Caco-2 (cell line): ENCODE results near the gene RNF13. TPM values are rescaled to one million over a fixed set of nuclear protein-coding genes. Genes with fewer than 3 reads are reported as not detected.

Source experiments
- BruUV-seq: library from RNA; stranded (reverse); fragments of 400-500 nt; replicated peaks from 2 replicates; lab custom pipeline; 2021; lab: Mats Ljungman, UMichigan
- CTCF ChIA-PET: fragments of 300-600 bp; sonication (Branson Sonifier 250); formaldehyde crosslinking; loops from one replicate; lab custom pipeline; 2022; ENCODE audit warnings: antibody characterized with exemption; lab: Charles Lee
- POLR2A ChIA-PET: fragments of 300-600 bp; sonication (Branson Sonifier 250); formaldehyde crosslinking; loops from one replicate; lab custom pipeline; 2022; ENCODE audit warnings: antibody characterized with exemption; lab: Charles Lee
- DNase-seq, 2 experiments: peaks; one replicate each; pipeline versions ENCODE4 v3.0.0 to v3.0.0-alpha.2; 2020 to 2022
- H3K27me3 ChIP-seq: replicated peaks from 2 replicates; pipeline ENCODE4 v1.6.0; 2011; ENCODE audit warnings: low read length; ENCODE audit not compliant: control insufficient read depth, insufficient read depth
- H3K36me3 ChIP-seq: 2 replicates; pipeline ENCODE4 v1.5.1; 2011; ENCODE audit warnings: low read length; ENCODE audit not compliant: control insufficient read depth, insufficient read depth
- H3K4me1 ChIP-seq: fragments of 250-450 bp; sonication (Bioruptor Pico); 2 replicates; pipeline ENCODE4 v1.5.1; 2020; ENCODE audit warnings: mild to moderate bottlenecking
- H3K4me3 ChIP-seq: 2 replicates; pipeline ENCODE4 v1.5.1; 2011; ENCODE audit warnings: low read depth, mild to moderate bottlenecking, control low read depth, low read length
- H3K9me3 ChIP-seq: fragments of 250-450 bp; sonication (Bioruptor Pico); 2 replicates; pipeline ENCODE4 v1.5.1; 2020; ENCODE audit warnings: mild to moderate bottlenecking, moderate library complexity
- H3K27ac Mint-ChIP-seq: one replicate; pipeline ENCODE4 v1.8.0; 2022; ENCODE audit warnings: mixed read lengths; ENCODE audit not compliant: unreplicated experiment
- H3K27me3 Mint-ChIP-seq: one replicate; pipeline ENCODE4 v1.8.0; 2022; ENCODE audit warnings: mixed read lengths; ENCODE audit not compliant: insufficient read depth, unreplicated experiment
- H3K36me3 Mint-ChIP-seq: one replicate; pipeline ENCODE4 v1.8.0; 2022; ENCODE audit warnings: mild to moderate bottlenecking, mixed read lengths; ENCODE audit not compliant: insufficient read depth, unreplicated experiment
- H3K4me1 Mint-ChIP-seq: one replicate; pipeline ENCODE4 v1.8.0; 2022; ENCODE audit warnings: low read depth, mixed read lengths; ENCODE audit not compliant: unreplicated experiment
- H3K4me3 Mint-ChIP-seq: one replicate; pipeline ENCODE4 v1.8.0; 2022; ENCODE audit warnings: mild to moderate bottlenecking, moderate library complexity, mixed read lengths; ENCODE audit not compliant: unreplicated experiment
- H3K9me3 Mint-ChIP-seq: one replicate; pipeline ENCODE4 v1.8.0; 2022; ENCODE audit warnings: mixed read lengths; ENCODE audit not compliant: unreplicated experiment
- intact Hi-C: fragments of 100-400 bp; cut with micrococcal nuclease; formaldehyde crosslinking; loops from one replicate; pipeline ENCODE4 v1.10.0; 2022; ENCODE audit not compliant: unreplicated experiment
- total RNA-seq: library from RNA; stranded (reverse); gene quantifications from 2 replicates; pipeline ENCODE4 v1.2.3, GENCODE V29; 2022
- TF ChIP-seq, protein P1 (sequence below), 2 experiments: fragments of 200-600 bp in 1 of 2; IDR thresholded peaks; 1 replicate in 1 of 2; 2 replicates in 1 of 2; pipeline versions ENCODE4 v1.5.1 to v1.8.0; 2011 to 2022; ENCODE audit warnings: antibody characterized with exemption in 1 of 2, control low read depth in 1 of 2, inconsistent platforms in 1 of 2, low read depth in 1 of 2, low read length in 1 of 2, mild to moderate bottlenecking in 1 of 2, moderate library complexity in 1 of 2; ENCODE audit not compliant: insufficient read depth in 1 of 2, severe bottlenecking in 1 of 2, unreplicated experiment in 1 of 2

Gene RNF13
- total RNA-seq, 1 experiment from 2014 or later: 44.2 TPM

DNA sequence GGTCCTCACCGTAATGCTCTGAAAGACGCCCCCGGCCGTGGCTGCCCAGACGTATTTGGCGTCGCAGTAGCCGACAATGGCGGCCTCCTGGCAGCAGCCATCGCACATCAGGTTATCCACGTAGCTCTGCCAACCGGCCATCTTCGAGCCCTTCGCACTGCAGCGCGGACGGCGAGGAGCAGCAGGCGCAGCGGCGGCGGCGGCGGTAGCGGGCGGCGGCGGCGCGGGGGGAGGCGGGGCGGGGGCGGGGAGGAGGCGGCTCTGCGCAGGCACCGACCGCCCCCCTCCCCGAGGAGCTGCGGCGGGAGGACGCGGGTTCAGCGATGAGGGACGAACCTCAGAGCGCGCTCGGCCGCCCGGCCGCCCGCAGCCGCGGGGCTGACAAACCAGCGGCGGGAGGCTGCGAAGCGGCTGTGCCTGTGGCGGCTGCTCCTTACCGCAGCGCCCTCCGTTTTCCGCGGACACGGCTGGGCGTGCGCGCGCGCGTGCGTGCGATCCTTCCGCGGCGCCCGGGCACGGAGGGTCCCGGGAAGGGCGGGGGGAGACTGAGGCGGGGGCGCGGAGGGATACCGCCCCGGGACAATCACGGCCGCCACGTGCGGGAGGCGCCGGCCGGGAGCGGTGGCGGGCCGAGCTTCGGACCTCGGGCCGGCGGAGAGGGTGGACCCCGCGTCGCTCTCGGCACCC is 157.8 kb downstream of the RNF13 start, which contains the start of gene PFN2:
PFN2 (minus strand) TSS at position 180 of the 687 bp plus-strand sequence; CDS start at position 141, 39 bp downstream.
- CTCF ChIA-PET: interaction anchor here (0.6 kb wide), 1 partner anchor 213 kb away, joined by 5 read pairs; no protein-coding TSS in a partner anchor
- peak within 1 kb of the TSS; percentile 78 for H3K4me3 Mint-ChIP-seq
- peaks cover 21% of the 10 kb centered on the region for H3K36me3 Mint-ChIP-seq
- peak within 1 kb of the TSS; percentile 84 for H3K27ac Mint-ChIP-seq
- no peaks in the 10 kb centered on the region for H3K4me1 ChIP-seq
- H3K9me3 ChIP-seq: no peaks in the 10 kb centered on the region
- peak within 1 kb of the TSS; percentile 91 for H3K4me3 ChIP-seq
- no peaks in the 10 kb centered on the region for H3K4me1 Mint-ChIP-seq
- no peaks in the 10 kb centered on the region for H3K27me3 ChIP-seq
- TF ChIP-seq, protein P1, sequence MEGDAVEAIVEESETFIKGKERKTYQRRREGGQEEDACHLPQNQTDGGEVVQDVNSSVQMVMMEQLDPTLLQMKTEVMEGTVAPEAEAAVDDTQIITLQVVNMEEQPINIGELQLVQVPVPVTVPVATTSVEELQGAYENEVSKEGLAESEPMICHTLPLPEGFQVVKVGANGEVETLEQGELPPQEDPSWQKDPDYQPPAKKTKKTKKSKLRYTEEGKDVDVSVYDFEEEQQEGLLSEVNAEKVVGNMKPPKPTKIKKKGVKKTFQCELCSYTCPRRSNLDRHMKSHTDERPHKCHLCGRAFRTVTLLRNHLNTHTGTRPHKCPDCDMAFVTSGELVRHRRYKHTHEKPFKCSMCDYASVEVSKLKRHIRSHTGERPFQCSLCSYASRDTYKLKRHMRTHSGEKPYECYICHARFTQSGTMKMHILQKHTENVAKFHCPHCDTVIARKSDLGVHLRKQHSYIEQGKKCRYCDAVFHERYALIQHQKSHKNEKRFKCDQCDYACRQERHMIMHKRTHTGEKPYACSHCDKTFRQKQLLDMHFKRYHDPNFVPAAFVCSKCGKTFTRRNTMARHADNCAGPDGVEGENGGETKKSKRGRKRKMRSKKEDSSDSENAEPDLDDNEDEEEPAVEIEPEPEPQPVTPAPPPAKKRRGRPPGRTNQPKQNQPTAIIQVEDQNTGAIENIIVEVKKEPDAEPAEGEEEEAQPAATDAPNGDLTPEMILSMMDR (IDR thresholded peaks at IDR 0.05; ENCODE audit: insufficient read depth in 1 of 2, low read depth in 1 of 2, low read length in 1 of 2, severe bottlenecking in 1 of 2, unreplicated experiment in 1 of 2): no peak
- POLR2A ChIA-PET: interaction anchor here (0.9 to 1.2 kb wide), 2 partner anchors 13 to 179 kb away, joined by 3 to 4 read pairs; no protein-coding TSS in a partner anchor
- intact Hi-C loops: no loop called here
- no TSS peak for BruUV-seq
- DNase-seq: peak; percentile 67 to 77
- H3K36me3 ChIP-seq: no peaks in the 10 kb centered on the region
- peaks cover 8% of the 10 kb centered on the region for H3K27me3 Mint-ChIP-seq
- no peaks in the 10 kb centered on the region for H3K9me3 Mint-ChIP-seq

DNA sequence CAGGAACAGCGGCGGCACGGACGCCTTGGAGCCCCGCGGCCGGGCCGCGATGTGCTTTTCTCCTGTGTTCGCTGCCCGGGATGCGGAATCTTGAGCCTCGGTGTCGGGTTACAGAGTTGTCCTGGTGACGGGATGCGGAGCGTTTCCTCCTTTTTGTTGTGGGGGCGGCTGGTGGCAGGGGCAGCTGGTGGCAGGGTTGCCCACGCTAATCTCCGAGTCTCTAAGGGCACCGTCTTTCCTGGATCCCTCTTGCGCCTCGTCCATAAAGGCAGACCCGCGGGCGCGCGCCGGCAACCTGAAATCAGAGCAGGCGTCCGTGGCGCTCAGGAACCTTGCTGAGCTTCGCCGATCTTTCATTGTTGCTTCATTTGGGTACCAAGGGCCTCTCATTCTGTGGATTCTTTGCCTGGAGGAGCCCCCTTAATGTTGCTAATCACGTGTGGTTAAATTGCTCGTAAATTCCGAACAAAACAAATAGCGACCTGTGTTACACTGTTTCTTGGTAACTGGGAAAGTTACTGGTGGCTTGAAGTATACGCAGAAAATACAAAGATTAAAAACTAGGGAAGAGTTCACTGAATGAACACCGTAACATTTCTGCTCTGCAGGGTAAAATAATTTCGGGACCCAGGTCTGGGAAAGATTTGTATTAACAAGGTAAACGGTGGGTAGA is 158.5 kb downstream of the RNF13 start:
- peaks cover 14% of the 10 kb centered on the region for H3K36me3 Mint-ChIP-seq
- H3K4me3 ChIP-seq: peak overlapping the region; percentile 91
- H3K36me3 ChIP-seq: no peaks in the 10 kb centered on the region
- DNase-seq: peak; percentile 57 to 61
- peak overlapping the region; percentile 78 for H3K4me3 Mint-ChIP-seq
- no peaks in the 10 kb centered on the region for H3K4me1 Mint-ChIP-seq
- POLR2A ChIA-PET: interaction anchor here (0.9 to 1.2 kb wide), 2 partner anchors 14 to 178 kb away, joined by 3 to 4 read pairs; no protein-coding TSS in a partner anchor
- TSS peak; percentile 46 for BruUV-seq
- H3K27me3 ChIP-seq: no peaks in the 10 kb centered on the region
- TF ChIP-seq, protein P1 (IDR thresholded peaks at IDR 0.05; ENCODE audit: insufficient read depth in 1 of 2, low read depth in 1 of 2, low read length in 1 of 2, severe bottlenecking in 1 of 2, unreplicated experiment in 1 of 2): no peak
- H3K4me1 ChIP-seq: no peaks in the 10 kb centered on the region
- CTCF ChIA-PET: interaction anchor here (0.6 to 1.6 kb wide), 2 partner anchors 53 to 213 kb away, joined by 3 to 6 read pairs; no protein-coding TSS in a partner anchor
- intact Hi-C loops: no loop called here
- H3K27me3 Mint-ChIP-seq: peaks cover 8% of the 10 kb centered on the region
- H3K9me3 ChIP-seq: no peaks in the 10 kb centered on the region
- peak overlapping the region; percentile 81 for H3K27ac Mint-ChIP-seq
- no peaks in the 10 kb centered on the region for H3K9me3 Mint-ChIP-seq

DNA sequence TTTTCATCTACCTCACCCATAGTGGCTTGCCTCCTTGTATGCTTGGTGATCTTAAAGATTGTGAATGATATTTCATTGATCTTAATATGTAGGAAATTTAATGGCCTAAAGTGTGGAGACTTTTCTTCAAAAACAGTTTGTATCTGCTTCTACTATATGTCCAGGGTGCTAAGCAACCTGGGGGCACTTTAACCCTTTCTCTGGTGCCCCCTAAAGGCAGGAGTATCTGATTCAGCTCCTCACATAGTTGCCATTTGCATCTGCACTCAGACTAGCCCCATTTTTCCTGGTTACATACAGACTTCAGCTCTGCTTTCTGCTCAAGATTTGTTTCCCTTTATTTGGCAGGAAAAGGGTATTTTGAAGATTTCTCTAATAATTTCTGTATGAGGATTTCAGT is 162.9 kb downstream of the RNF13 start:
- no peaks in the 10 kb centered on the region for H3K9me3 Mint-ChIP-seq
- H3K27me3 ChIP-seq: no peaks in the 10 kb centered on the region
- H3K36me3 ChIP-seq: no peaks in the 10 kb centered on the region
- TF ChIP-seq, protein P1 (IDR thresholded peaks at IDR 0.05; ENCODE audit: insufficient read depth in 1 of 2, low read depth in 1 of 2, low read length in 1 of 2, severe bottlenecking in 1 of 2, unreplicated experiment in 1 of 2): no peak
- no peaks in the 10 kb centered on the region for H3K4me1 ChIP-seq
- POLR2A ChIA-PET: no interaction called here
- no peak for DNase-seq
- BruUV-seq: no TSS peak
- H3K36me3 Mint-ChIP-seq: peaks cover 7% of the 10 kb centered on the region
- no peaks in the 10 kb centered on the region for H3K4me1 Mint-ChIP-seq
- CTCF ChIA-PET: no interaction called here
- no peak overlapping the region for H3K4me3 ChIP-seq
- H3K27me3 Mint-ChIP-seq: peaks cover 8% of the 10 kb centered on the region
- H3K9me3 ChIP-seq: no peaks in the 10 kb centered on the region
- intact Hi-C loops: no loop called here
- no peak overlapping the region for H3K27ac Mint-ChIP-seq
- no peak overlapping the region for H3K4me3 Mint-ChIP-seq
